Pons (tissue), 1 donor: ENCODE data around the gene JOSD1.

ENCODE experiments used
- DNase-seq: peaks from one replicate; pipeline ENCODE4 v3.0.0-alpha.2; 2016; ENCODE audit warnings: low spot score

Gene JOSD1

GRCh38 chr22:38700789-38701628, at the start of gene JOSD1:
Gene JOSD1, minus strand, starts transcription at chr22:38700943. Its CDS starts 956 bp downstream, at chr22:38699987.
- DNase-seq, result peak; percentile 91

GRCh38 chr22:38750104-38750503, 49.4 kb upstream of the JOSD1 start:
- DNase-seq, result no peak

- no peak for DNase-seq
Measured at GRCh38 chr22:38748487-38749136, 47.9 kb upstream of the JOSD1 start.

- DNase-seq, result no peak
Measured at GRCh38 chr22:38745676-38746460, 45.1 kb upstream of the JOSD1 start.

GRCh38 chr22:38744981-38745380, 44.2 kb upstream of the JOSD1 start:
- DNase-seq, result no peak

- DNase-seq, result no peak
Measured at GRCh38 chr22:38742176-38742942, 41.6 kb upstream of the JOSD1 start.

- no peak for DNase-seq
Measured at GRCh38 chr22:38741576-38741975, 40.8 kb upstream of the JOSD1 start.

GRCh38 chr22:38741166-38741565, 40.4 kb upstream of the JOSD1 start:
- DNase-seq, result no peak

- no peak for DNase-seq
Measured at GRCh38 chr22:38740754-38741153, 40.0 kb upstream of the JOSD1 start.

GRCh38 chr22:38740116-38740723, 39.5 kb upstream of the JOSD1 start:
- DNase-seq, result no peak

- DNase-seq, result no peak
Measured at GRCh38 chr22:38739300-38740055, 38.7 kb upstream of the JOSD1 start.

- DNase-seq, result no peak
Measured at GRCh38 chr22:38738475-38739070, 37.8 kb upstream of the JOSD1 start.

GRCh38 chr22:38737302-38738060, 36.7 kb upstream of the JOSD1 start:
- DNase-seq, result no peak

- DNase-seq, result no peak
Measured at GRCh38 chr22:38736257-38736570, 35.5 kb upstream of the JOSD1 start.

GRCh38 chr22:38735465-38736256, 34.9 kb upstream of the JOSD1 start:
- no peak for DNase-seq

- no peak for DNase-seq
Measured at GRCh38 chr22:38735126-38735464, 34.4 kb upstream of the JOSD1 start.

- DNase-seq, result no peak
Measured at GRCh38 chr22:38734421-38735100, 33.8 kb upstream of the JOSD1 start.

- peak; percentile 98 for DNase-seq
Measured at GRCh38 chr22:38733724-38734381, 33.1 kb upstream of the JOSD1 start.
